HG02763 (cell line): ENCODE measurements around the gene ZCCHC3.

ENCODE experiments used
- ATAC-seq: cut with Tn5 transposase; IDR thresholded peaks from one replicate; pipeline ENCODE4 v1.9.1; 2021; ENCODE audit warnings: mild to moderate bottlenecking, moderate library complexity; ENCODE audit not compliant: unreplicated experiment

The ZCCHC3 gene

DNA sequence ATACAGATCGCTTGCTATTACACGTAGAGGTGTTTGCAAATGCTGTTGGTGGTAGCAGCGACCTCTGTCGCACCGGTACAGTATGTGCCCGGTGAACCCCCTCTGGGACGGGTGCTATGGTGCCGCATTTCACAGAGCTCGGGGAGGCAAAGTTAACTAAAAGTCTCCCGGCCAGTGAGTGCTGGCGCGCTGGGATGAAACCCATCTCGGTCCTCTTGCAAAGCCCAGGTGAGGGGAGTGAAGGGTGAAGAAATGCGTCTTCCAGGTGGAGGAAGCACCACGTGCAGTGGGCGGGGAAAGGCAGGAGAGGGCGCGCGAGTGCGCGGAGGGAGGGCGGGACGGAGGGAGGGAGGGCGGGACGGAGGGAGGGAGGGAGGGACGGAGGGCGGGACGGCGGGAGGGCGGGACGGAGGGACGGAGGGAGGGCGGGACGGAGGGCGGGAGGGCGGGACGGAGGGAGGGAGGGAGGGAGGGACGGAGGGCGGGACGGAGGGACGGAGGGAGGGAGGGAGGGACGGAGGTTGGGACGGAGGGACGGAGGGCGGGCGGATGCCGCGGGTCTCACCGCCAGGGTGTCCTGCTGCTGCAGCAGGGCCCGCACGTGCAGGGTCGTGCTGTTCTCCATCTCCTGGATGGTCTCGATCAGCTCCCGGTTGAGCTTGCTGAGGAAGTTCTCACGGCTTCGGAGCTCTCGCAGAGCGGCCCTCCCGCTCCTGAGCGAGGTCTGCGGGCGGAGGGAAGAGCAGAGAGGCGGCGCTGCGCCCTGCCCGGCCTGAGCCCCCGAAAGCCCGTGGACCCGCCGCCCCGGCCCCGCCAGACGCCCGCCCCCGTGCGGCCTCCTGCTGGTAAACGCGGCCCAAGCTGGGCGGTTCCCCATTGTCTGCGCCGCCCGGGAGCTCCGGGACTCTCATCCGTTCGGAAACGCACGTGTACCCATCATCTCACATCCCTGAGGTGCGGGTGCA, 18.5 kb upstream of the ZCCHC3 start:
- no peak for ATAC-seq

DNA sequence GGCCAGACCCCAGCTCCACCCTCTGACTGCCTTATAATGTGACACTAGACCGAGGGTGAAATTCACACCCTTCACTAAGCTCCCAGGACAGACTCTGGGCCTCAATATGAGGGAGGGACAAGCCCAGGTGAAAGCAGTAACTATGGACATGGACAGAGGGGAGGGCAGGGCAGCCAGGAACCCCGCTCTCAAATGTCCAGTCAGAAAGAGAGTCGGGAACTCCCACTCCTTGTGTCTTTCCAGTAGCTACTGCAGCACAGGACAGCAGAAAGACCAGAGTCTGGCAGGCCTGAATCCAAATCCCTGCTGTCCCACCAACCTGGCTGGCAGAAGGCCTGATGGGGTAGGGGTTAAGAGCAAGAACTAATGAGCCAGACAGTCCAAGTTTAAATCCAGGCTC, 13.2 kb upstream of the ZCCHC3 start:
- no peak for ATAC-seq

DNA sequence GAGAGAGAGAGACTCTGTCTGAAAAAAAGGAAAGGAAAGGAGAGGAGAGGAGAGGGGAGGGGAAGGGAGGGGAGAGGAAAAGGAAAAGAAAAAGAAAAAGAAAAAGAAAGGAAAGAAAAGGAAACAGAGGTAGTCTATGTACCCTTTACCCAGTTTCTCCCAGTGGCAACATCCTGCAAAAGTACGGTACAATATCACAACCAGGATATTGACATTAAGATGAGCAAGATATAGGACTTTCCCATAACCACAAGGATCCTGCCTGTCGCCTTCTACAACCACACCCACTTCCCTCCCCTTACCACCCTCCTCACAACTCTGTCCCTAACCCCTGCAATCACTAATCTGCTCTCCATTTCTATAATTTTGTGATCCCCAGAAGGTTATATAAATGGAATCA, 10.9 kb upstream of the ZCCHC3 start:
- ATAC-seq, result no peak

DNA sequence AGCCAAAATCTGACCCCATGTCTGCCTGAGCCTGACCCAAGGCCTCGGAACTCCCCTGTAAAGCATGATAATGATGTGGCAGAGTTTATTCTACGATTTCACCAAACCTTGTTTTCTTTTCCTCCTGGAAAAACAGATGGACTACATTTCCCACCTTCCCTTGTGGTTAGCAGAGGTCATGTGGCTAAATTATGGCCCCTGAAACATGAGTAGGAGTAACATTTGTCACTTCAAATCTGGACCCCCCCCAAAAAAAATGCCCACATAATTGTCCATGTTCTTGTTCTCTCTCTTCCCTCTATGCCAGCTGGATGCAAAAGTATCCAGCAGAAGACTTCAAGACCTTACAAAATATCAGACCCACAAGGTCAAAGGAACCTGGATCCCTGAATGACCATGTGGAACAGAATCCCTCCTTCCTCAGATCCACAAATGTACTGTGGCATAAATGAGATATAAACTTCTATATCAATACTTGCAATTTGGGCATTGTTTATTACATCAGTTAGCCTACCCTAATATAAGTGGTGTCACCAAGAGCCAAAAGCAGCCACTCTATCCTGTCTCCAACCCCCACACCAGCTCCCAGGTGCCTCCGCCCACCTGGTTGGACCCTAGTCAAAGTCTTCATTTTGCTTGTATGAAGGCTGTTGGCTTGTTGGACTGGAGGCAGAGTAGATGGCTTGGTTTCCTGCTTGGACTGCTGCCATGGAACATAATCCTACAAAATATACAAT, 8.2 kb upstream of the ZCCHC3 start:
- no peak for ATAC-seq

DNA sequence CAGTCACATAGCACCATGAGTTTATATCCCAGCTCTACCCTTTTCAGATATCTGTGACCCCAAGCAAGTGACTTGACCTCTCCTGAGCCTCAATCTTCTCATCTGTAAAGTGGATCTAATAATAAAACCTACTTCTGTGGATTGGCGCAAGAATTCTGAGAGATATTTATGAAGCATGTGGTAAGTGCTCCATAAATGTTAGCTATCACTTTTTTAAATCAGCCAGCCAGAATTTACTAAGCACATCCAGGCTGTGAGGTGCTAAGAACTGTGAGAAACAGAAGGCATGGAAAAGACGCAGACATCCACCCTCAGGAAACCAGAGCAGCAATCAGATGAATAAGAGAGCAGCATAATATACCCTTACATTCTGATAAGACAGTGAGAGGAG, 7.7 kb upstream of the ZCCHC3 start:
- no peak for ATAC-seq

DNA sequence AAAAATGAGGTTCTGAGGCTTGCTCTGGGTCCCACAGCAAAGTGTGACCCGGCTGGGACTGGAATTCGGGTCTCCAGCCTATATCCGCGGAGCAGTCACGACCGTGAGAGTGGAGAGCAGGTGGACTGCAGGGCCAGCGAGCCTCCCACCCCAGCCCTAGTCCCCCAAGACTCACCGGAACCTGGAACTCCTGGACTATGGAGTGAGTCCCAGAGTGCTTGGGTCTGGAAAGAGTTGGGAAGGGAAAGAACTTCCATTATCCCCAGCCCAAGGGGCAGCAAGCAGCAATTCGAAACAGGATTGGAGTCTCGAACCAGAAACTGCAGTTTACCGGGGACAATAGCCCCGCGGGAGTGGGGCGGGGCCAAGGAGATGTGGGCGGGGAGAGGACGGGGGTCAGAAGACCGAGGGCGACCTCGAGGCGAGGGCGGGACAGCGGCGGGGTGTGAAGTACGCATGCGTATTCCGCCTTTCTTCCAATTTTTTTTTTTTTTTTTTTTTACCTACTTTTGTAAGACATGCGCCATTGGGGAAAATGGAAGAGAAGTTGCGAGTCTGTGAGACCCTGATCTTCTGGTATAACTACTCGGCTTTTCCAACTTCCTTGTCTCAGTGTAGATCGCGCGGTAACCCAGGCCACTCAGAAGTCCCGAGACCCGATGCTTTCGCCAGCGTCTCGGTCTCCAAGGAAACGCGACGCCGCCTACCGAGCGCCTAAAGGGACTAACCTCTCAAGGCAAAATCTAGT, 7.1 kb upstream of the ZCCHC3 start, which contains the start of gene C20orf96:
TSS of gene C20orf96 (minus strand) at position 667 of the 748 bp plus-strand sequence. CDS start at position 527, 140 bp downstream.
- ATAC-seq, result peak; percentile 88

DNA sequence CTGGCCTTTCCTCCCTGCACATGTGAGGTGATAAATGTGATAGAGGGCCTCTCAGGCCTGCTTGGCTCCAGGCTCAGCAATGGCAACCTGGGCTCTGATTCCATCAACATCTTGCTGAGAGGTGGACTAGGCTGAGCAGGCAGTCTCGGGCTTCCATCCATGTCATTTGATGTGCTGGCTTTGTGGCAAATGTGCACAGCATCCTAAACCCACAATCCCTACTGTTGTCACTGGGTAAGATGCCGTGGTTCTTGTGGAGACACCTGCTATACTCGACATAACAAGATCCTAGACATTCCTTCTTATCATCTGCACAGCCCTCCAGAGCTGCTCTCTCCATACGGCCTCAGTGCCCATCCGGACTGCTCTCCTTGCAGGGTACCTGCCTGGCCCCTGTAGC, 2.8 kb upstream of the ZCCHC3 start:
- ATAC-seq, result no peak

DNA sequence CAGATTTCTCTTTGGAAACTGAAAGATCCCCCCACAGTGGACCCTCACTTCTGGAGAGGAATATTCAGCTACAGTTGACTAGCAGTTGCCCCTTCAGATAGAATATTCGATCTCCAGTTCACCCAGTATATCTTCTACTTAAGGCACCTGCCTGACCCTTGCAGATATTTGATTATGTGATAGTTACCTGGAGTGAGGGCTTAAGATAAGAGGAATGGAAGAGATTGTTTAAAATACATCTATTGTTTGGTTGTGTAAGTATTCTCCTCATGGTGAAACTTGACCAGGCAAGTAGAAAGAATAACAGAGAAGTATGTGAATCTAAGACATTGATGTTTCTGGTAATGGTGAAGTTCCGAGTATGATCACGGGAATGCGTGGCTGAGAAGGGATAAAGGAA, 1.6 kb upstream of the ZCCHC3 start:
- ATAC-seq, result no peak

DNA sequence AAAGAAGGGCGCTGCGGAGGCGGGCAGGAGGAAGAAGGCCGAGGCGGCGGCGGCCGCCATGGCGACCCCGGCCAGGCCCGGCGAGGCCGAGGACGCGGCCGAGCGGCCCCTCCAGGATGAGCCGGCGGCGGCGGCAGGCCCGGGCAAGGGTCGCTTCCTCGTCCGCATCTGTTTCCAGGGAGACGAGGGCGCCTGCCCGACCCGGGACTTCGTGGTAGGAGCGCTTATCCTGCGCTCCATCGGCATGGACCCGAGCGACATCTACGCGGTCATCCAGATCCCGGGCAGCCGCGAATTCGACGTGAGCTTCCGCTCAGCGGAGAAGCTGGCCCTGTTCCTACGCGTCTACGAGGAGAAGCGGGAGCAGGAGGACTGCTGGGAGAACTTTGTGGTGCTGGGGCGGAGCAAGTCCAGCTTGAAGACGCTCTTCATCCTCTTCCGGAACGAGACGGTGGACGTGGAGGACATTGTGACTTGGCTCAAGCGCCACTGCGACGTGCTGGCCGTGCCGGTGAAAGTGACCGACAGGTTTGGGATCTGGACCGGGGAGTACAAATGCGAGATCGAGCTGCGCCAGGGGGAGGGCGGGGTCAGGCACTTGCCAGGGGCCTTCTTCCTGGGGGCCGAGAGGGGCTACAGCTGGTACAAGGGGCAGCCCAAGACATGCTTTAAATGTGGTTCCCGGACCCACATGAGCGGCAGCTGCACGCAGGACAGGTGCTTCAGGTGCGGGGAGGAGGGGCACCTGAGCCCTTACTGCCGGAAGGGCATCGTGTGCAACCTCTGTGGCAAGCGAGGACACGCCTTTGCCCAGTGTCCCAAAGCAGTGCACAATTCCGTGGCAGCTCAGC, 780 bp downstream of the ZCCHC3 start:
- peak; percentile 20 for ATAC-seq

DNA sequence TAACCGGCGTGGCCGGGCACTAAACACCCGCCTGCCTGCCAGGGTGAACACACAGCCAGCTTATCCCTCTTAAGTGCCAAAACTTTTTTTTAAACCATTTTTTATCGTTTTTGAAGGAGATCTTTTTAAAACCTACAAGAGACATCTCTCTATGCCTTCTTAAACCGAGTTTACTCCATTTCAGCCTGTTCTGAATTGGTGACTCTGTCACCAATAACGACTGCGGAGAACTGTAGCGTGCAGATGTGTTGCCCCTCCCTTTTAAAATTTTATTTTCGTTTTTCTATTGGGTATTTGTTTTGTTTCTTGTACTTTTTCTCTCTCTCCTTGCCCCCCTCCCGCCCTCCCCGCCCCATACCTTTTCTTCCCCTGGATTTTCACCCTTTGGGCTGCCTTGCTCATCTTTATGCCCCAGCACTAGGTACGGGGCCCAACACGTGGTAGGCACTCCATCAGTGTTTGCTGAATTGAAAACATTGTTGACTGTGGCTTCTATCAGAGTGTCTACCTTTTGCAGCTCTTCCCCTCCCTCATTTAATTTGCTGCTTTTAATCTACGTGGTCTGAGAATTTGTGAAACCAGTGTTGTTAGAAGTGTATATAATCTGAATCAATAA, 1.5 kb downstream of the ZCCHC3 start:
- no peak for ATAC-seq

DNA sequence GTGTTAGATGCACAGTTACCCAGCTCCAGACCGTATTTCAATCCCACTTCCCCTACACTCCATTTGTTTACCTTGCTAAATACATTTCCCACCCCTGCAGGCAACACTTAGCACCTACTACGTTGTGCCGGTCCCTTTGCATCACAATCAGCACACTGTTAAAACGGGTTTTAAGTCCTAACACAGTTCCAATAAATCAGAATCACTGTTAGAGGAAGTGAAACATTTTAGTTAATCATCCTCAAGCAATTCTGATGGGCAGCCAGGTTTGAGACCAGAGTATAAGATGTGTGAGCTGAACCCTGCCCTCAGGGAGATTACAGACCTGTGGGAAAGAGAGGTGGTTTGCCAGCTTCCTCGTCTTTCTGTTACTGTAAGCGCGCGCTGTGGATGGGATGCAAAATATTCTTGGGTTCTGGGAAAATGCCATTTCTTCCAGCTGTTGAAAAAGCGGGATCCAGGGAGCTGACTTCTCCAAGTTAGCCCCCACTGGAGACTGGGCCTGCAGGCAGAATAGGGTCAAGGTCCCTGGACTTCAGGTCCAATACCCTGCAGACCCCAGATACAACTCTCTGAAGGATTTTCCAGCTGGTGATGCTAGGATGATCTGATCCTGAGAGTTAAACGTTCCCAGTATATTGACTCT, 3.1 kb downstream of the ZCCHC3 start:
- ATAC-seq, result no peak

DNA sequence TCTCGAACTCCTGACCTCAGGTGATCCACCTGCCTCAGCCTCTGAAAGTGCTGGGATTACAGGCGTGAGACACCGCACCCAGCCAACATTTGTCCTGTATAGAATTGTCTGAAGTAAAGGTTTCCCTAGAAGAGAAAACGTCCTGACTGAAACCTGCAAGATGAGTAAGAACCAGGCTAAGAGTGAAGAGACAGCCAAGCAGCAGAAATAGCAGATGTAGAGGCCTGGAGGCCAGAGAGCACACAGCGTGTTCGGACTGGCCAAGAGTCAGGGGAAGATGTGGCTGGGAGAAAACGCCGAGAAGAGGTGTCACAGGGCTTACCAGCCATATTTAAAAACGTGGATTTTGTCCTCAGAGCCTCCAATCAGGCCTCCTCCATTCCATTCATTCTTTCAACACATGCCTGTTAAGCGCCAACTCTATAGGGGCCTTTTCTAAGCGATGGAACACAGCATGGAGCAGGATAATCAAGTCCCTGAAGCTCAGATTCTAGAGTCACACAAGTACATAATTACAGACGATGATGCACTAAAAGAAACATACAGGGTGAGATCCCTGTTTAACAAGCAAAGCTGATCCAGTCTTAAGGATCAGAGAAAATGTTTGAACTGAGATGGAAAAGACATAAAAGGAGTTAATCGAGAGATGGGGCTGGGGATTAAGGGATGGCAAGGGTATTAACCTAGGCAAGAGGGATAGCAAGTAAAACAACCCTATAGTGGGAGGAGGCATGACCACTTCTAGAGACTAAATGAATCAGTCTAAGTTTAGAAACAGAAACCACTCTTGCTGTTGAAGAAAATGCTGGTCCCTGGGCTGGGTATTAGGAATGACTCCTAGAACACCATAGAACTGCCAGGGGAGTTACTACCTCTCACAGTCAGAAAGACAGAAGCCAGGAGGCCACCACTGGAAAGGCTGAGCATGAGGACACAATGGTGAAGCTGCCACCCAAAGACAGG, 4.8 kb downstream of the ZCCHC3 start:
- no peak for ATAC-seq

DNA sequence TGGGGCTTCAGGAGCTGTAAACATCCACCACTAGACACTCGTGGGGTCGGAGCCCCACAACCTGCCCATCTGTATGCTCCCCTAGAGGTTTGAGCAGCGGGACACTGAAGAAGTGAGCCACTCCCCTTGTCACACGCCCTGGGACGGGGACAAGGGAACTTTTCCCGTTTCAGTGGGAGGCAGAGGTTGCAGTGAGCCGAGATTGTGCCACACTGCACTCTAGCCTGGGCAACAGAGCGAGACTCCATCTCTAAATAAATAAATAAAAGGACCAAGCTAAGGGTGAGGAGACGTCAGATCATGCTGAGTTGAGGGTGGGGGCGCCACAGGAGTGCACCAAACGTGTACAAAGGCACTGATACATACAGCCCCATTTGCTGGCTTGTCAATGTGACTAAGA, 8.4 kb downstream of the ZCCHC3 start:
- no peak for ATAC-seq

DNA sequence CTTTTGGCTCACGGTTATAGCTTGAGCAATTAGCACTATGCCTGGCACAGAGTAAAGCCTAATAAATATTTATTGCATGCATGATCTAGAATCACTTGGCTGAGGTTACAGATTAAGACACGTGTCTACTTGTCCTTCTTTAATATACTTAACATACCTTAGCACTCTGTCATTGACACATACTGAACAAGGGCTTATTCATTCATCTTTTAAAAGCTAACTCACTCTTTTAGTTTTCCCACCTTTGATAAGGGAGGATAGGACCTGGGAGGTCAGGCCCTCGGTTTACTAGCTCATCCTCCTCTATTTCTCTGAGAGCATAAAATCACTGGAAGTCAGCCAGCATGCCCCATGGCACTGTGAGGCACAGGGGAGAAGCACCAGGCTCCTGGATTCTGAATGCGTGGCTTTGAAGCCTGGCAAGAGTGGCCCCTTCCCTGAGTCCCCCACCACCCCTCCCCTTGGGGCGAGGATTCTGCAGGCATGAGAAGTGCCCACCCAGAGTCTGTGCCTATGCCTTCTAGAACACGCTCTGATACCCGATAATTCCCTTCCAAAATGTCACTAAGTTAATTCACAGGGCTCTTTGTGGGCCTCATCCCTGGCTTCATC, 11.2 kb downstream of the ZCCHC3 start:
- no peak for ATAC-seq

DNA sequence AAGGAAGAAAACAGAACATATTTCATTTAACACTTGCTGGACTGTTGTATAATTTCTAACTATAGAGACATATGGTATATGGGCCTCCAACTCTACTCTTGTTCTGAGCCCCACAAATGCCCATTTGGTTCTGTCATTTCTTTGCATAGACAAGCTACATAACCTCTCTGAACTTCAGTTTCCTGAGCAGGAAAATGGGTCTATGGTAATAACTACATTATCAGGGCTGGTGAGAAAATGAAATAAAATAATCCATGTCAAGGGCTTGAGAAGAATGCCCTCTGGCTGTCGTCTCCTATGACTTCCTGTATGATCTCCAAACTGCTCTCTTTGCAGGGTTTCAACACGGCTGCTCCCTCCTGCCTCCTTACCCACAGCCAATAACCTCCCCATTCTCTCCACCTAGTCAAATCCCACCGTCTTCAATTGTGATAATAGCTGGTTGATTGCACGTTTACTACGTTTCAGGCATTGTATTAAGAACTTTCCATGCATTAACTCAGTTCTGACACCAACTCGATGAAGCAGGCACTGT, 12.0 kb downstream of the ZCCHC3 start:
- ATAC-seq, result no peak

DNA sequence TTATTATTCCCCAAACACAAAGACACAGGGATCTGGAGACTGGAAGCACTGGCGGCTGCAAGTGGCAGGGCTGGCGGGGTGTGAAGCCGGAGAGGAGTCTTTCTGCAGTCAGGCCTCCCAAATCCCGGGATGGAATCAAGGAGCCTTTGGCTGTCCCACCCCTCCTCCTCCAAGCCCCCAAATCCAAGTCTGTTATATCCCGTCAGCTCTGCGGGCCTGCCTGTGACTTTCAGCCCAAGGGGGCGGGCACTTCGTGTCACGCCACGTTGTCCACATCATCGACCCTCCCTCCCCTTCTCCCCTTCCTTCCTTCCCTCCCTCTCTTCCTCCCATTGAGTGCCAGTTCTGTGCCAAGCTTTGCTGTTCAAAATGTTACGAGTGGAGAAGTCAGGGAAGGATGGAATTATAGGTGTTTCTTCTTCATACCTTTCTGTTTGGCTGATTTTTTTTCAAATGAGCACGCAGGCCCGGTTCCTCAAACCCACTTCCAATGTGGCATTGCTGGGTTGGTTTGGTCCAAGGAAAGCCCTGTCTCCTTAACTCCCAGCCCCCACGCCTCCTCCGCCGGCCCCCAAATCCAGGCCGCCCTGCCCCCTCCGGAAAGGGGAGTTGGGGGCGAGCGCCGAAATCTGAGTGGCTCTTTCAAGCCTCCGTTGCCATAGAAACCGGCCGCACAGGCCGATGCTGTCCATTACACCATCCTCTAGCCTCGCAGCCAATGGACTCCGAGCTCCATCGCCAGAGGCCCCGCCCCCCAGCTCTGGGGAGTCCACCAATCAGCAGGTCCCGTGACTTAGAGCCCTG, 12.7 kb downstream of the ZCCHC3 start:
- peak; percentile 88 for ATAC-seq

DNA sequence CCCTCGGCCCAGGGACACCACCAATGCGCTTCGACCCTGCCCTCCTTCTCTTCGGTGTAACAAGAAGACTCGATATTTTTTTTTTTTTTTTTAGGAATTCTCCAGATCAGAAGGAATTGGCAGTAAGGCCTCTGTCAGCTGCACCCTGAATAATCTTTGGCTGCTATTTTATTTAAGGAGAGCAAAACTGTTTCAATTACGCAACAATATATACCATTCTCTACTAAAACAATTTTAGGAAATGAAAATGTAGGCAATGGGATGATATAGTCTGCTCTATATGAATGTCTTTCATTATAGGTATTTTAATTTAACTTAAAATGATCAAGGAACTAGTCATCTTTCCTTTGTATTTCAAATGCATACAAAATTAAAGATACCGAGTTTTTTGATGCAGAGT, 13.3 kb downstream of the ZCCHC3 start:
- no peak for ATAC-seq
